Gastrocnemius medialis (tissue), 4 donors: ENCODE data around the gene STN1.

Source experiments
- CTCF ChIP-seq, 5 experiments: fragments of 450-650 bp in 3 of 5; fragments of 200-600 bp in 2 of 5; sonication (generic) in 2 of 5; IDR thresholded peaks in 4 of 5; conservative IDR thresholded peaks in 1 of 5; 1 replicate in 4 of 5; 2 replicates in 1 of 5; pipeline ENCODE4 v1.5.1; 2016 to 2019; ENCODE audit warnings: antibody characterized with exemption in 5 of 5, mild to moderate bottlenecking in 3 of 5, moderate library complexity in 3 of 5
- POLR2A ChIP-seq, 2 donors: fragments of 450-650 bp; IDR thresholded peaks; one replicate each; pipeline ENCODE4 v1.6.1; 2017; ENCODE audit warnings: antibody characterized with exemption in 2 of 2, mild to moderate bottlenecking in 2 of 2, moderate library complexity in 2 of 2

DNA sequence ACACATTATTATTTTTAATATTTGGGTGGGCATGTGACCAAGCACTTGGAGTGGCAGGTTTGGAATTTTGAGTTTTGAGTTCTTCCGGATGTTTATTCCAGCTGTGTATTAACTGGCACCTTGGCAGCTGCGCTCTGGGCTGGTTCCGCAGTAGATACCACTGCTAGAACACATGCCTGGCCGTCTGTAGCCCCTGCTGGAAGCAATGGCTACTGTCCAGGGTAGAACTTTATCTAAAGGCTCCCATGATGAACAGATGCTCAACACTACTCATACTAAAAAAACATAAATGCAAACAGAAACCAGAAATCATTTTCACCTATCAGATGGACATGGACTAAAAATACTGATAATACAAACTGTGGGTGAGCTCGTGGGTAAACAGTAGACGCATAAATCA, 43.3 kb downstream of the STN1 start:
- TF ChIP-seq CTCF (IDR thresholded peaks at IDR 0.05 in 4 of 5, conservative IDR thresholded peaks at IDR 0.05 in 1 of 5) (no peak), POLR2A (IDR thresholded peaks at IDR 0.05) (no peak)
